IMR-90 (cell line): Measurements from ENCODE around the gene PRKCH. TPM values are rescaled to one million over a fixed set of nuclear protein-coding genes. Genes with fewer than 3 reads are reported as not detected.

Source experiments
- ATAC-seq: fragments of 200-7000 bp; cut with Tn5 transposase; 2 replicates; pipeline ENCODE4 v1.9.1; 2020; ENCODE audit warnings: low read depth, mild to moderate bottlenecking, moderate library complexity
- BruUV-seq: library from RNA; stranded (reverse); fragments of 400-500 nt; replicated peaks from 2 replicates; lab custom pipeline; 2021; lab: Mats Ljungman, UMichigan
- CTCF ChIA-PET: fragments of 300-600 bp; formaldehyde crosslinking; extraction: SDS; loops from one replicate; lab custom pipeline; 2021; ENCODE audit warnings: antibody characterized with exemption; lab: Yijun Ruan, JAX
- POLR2A ChIA-PET: fragments of 300-600 bp; sonication (Branson Sonifier 250); formaldehyde crosslinking; loops from one replicate; lab custom pipeline; 2022; ENCODE audit warnings: antibody characterized with exemption; ENCODE audit not compliant: unreplicated experiment; lab: Charles Lee
- DNase-seq: peaks from one replicate; pipeline ENCODE4 v3.0.0; 2013
- H2AFZ ChIP-seq: replicated peaks from 2 replicates; pipeline ENCODE3; 2013; ENCODE audit warnings: low read length, mild to moderate bottlenecking; ENCODE audit not compliant: poor library complexity
- H2AK5ac ChIP-seq: 2 replicates; pipeline ENCODE4 v1.6.1; 2013; ENCODE audit warnings: low read depth, low read length, inconsistent platforms
- H2AK9ac ChIP-seq: replicated peaks from 2 replicates; pipeline ENCODE3; 2013; ENCODE audit warnings: mild to moderate bottlenecking, low read depth, low read length, moderate library complexity; ENCODE audit not compliant: poor library complexity
- H2BK120ac ChIP-seq: 2 replicates; pipeline ENCODE4 v1.6.1; 2013; ENCODE audit warnings: low read depth, low read length, inconsistent platforms
- H2BK15ac ChIP-seq: 3 replicates; pipeline ENCODE4 v1.6.1; 2013; ENCODE audit warnings: low read depth, low read length, inconsistent platforms
- H2BK20ac ChIP-seq: 2 replicates; pipeline ENCODE4 v1.6.1; 2013; ENCODE audit warnings: low read depth, mild to moderate bottlenecking, inconsistent platforms, low read length, moderate library complexity
- H2BK5ac ChIP-seq: 2 replicates; pipeline ENCODE4 v1.6.1; 2013; ENCODE audit warnings: mild to moderate bottlenecking, low read depth, low read length, inconsistent platforms; ENCODE audit not compliant: poor library complexity, severe bottlenecking
- H3K14ac ChIP-seq: replicated peaks from 2 replicates; pipeline ENCODE4 v1.6.1; 2013; ENCODE audit warnings: low read depth, low read length, inconsistent platforms
- H3K18ac ChIP-seq: 2 replicates; pipeline ENCODE4 v1.6.1; 2013; ENCODE audit warnings: low read depth, low read length, control low read depth
- H3K23ac ChIP-seq: 2 replicates; pipeline ENCODE4 v1.6.1; 2013; ENCODE audit warnings: low read depth, low read length, inconsistent platforms
- H3K27ac ChIP-seq: 2 replicates; pipeline ENCODE4 v1.5.1; 2013; ENCODE audit warnings: mild to moderate bottlenecking, control low read depth, low read length; ENCODE audit not compliant: insufficient read depth
- H3K27me3 ChIP-seq: 2 replicates; pipeline ENCODE4 v1.6.1; 2013; ENCODE audit warnings: low read length; ENCODE audit not compliant: control insufficient read depth, insufficient read depth
- H3K36me3 ChIP-seq: 2 replicates; pipeline ENCODE4 v1.6.1; 2013; ENCODE audit warnings: low read length, mixed read lengths; ENCODE audit not compliant: control insufficient read depth, insufficient read depth
- H3K4ac ChIP-seq: 2 replicates; pipeline ENCODE4 v1.6.1; 2013; ENCODE audit warnings: low read depth, low read length, inconsistent platforms
- H3K4me1 ChIP-seq: 2 replicates; pipeline ENCODE4 v1.6.1; 2013; ENCODE audit warnings: low read length, mixed read lengths; ENCODE audit not compliant: control insufficient read depth, insufficient read depth
- H3K4me2 ChIP-seq: 2 replicates; pipeline ENCODE4 v1.6.1; 2013; ENCODE audit warnings: low read depth, mild to moderate bottlenecking, control low read depth, low read length, moderate library complexity
- H3K4me3 ChIP-seq: 2 replicates; pipeline ENCODE4 v1.5.1; 2013; ENCODE audit warnings: low read depth, mild to moderate bottlenecking, control low read depth, low read length, moderate library complexity; ENCODE audit not compliant: insufficient read depth
- H3K56ac ChIP-seq: 2 replicates; pipeline ENCODE4 v1.6.1; 2013; ENCODE audit warnings: low read length, inconsistent platforms; ENCODE audit not compliant: insufficient read depth; ENCODE audit errors: extremely low read depth
- H3K79me1 ChIP-seq, 2 experiments: 2 replicates each; pipeline ENCODE4 v1.6.1; 2013; ENCODE audit warnings: low read length in 2 of 2, inconsistent platforms in 1 of 2, low read depth in 1 of 2
- H3K9ac ChIP-seq: 2 replicates; pipeline ENCODE4 v1.6.1; 2013; ENCODE audit warnings: low read depth, low read length, control low read depth
- H3K9me1 ChIP-seq: 2 replicates; pipeline ENCODE4 v1.6.1; 2013; ENCODE audit warnings: low read length, inconsistent platforms; ENCODE audit not compliant: insufficient read depth
- H3K9me3 ChIP-seq: 2 replicates; pipeline ENCODE4 v1.6.1; 2013; ENCODE audit warnings: low read length; ENCODE audit not compliant: control insufficient read depth, insufficient read depth
- H4K20me1 ChIP-seq: 2 replicates; pipeline ENCODE4 v1.6.1; 2013; ENCODE audit warnings: low read length, inconsistent platforms; ENCODE audit not compliant: insufficient read depth
- H4K5ac ChIP-seq: 2 replicates; pipeline ENCODE4 v1.6.1; 2013; ENCODE audit warnings: mild to moderate bottlenecking, low read depth, low read length, control low read depth
- H4K8ac ChIP-seq, 2 experiments: 2 replicates each; pipeline ENCODE4 v1.6.1; 2013; ENCODE audit warnings: low read depth in 2 of 2, low read length in 2 of 2, control low read depth in 1 of 2, inconsistent platforms in 1 of 2
- H4K91ac ChIP-seq: 2 replicates; pipeline ENCODE4 v1.6.1; 2013; ENCODE audit warnings: low read depth, low read length, inconsistent platforms; ENCODE audit not compliant: insufficient read depth
- BHLHE40 ChIP-seq: fragments of 150-350 bp; IDR thresholded peaks from 2 replicates; pipeline ENCODE4 v1.6.1; 2016; ENCODE audit warnings: mild to moderate bottlenecking, low read depth, low read length
- CEBPB ChIP-seq: IDR thresholded peaks from 2 replicates; pipeline ENCODE4 v1.6.1; 2012; ENCODE audit warnings: low read depth, low read length, improper control_type of control experiment
- MAZ ChIP-seq: IDR thresholded peaks from 2 replicates; pipeline ENCODE4 v1.6.1; 2012; ENCODE audit warnings: low read depth, mild to moderate bottlenecking, low read length, improper control_type of control experiment, moderate library complexity, borderline replicate concordance
- NFE2L2 ChIP-seq: fragments of 150-350 bp; IDR thresholded peaks from 2 replicates; pipeline ENCODE4 v1.6.1; 2016; ENCODE audit warnings: low read depth, mild to moderate bottlenecking, low read length
- POLR2A ChIP-seq: IDR thresholded peaks from 2 replicates; pipeline ENCODE4 v1.6.1; 2012; ENCODE audit warnings: mild to moderate bottlenecking, low read depth, low read length
- RAD21 ChIP-seq: IDR thresholded peaks from 2 replicates; pipeline ENCODE4 v1.6.1; 2012; ENCODE audit warnings: low read length, improper control_type of control experiment
- RFX5 ChIP-seq: IDR thresholded peaks from 2 replicates; pipeline ENCODE4 v1.8.0; 2012; ENCODE audit warnings: low read depth, mild to moderate bottlenecking, low read length, moderate library complexity
- dilution Hi-C: fragments of 300-500 bp; cut with HindIII; formaldehyde crosslinking; loops from one replicate; pipeline ENCODE4 v1.14.3; 2018; ENCODE audit warnings: low sequenced_read_pairs; ENCODE audit not compliant: unreplicated experiment
- in situ Hi-C: fragments of 300-500 bp; cut with MboI; formaldehyde crosslinking; loops from 3 replicates; pipeline ENCODE4 v1.14.3; 2019; ENCODE audit warnings: low sequenced_read_pairs, inconsistent platforms, mixed read lengths
- intact Hi-C: fragments of 100-400 bp; cut with micrococcal nuclease; formaldehyde crosslinking; loops from 2 replicates; pipeline ENCODE4 v1.10.0; 2022
- polyA plus RNA-seq, 3 experiments: library from polyadenylated mRNA; depleted of rRNA; stranded (reverse); fragments of >200 nt; gene quantifications; 2 replicates each; pipeline ENCODE4 v1.2.3, GENCODE V29; 2012; ENCODE audit warnings: low replicate concordance in 1 of 3
- total RNA-seq: library from RNA; depleted of rRNA; stranded (reverse); fragments of >200 nt; gene quantifications from 2 replicates; pipeline ENCODE4 v1.2.3, GENCODE V29; 2012
- TF ChIP-seq, protein P1 (sequence below): fragments of 150-350 bp; IDR thresholded peaks from 2 replicates; pipeline ENCODE4 v1.6.1; 2017; ENCODE audit warnings: mild to moderate bottlenecking, antibody characterized with exemption, low read length, low read depth
- TF ChIP-seq, protein P2 (sequence below): conservative IDR thresholded peaks from 2 replicates; pipeline ENCODE4 v1.5.1; 2012; ENCODE audit warnings: mild to moderate bottlenecking, low read depth, low read length, improper control_type of control experiment
- TF ChIP-seq, protein P3 (sequence below): fragments of 150-350 bp; IDR thresholded peaks from 2 replicates; pipeline ENCODE4 v1.6.1; 2016; ENCODE audit warnings: low read depth, mild to moderate bottlenecking, low read length, moderate library complexity, borderline replicate concordance

PRKCH gene
- total and polyA plus RNA-seq, 2 of the 4 experiments (the other 2 are of a cell fraction) = 1.6 to 2.3 TPM

DNA sequence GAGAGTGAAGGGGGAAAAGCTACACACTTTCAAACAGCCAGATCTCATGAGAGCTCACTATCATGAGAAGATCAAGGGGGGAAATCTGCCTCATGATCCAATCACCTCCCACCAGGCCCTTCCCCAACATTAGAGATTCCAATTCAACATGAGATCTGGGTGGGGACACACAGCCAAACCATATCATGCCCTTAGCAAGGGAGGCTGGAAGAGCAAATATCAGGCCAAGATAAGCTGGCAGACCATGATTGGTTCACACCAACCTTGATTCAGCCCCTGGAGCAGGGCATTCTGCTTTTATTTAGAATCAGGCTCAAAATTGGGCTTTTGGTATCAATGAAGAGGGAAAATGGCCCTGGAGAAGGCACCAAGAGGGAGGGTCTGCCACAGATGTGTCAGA is 137.4 kb downstream of the PRKCH start:
- Histone ChIP-seq H4K20me1 (no peaks in the 10 kb centered on the region), H3K9ac (no peak overlapping the region), H3K18ac (no peak overlapping the region), H3K4ac (no peak overlapping the region), H3K79me1 (peaks cover 0 to 13% of the 10 kb centered on the region in 2 experiments; a peak in 2 of 4 replicates), H2BK120ac (no peak overlapping the region), H3K9me1 (peaks cover 6% of the 10 kb centered on the region; the same call in 1 of the 2 replicates), H3K27me3 (peaks cover 5% of the 10 kb centered on the region), H3K56ac (no peak overlapping the region), H3K4me3 (no peak overlapping the region), H2BK5ac (no peak overlapping the region), H3K4me2 (no peak overlapping the region), H3K14ac (no peak overlapping the region), H3K23ac (no peak overlapping the region), H3K9me3 (no peaks in the 10 kb centered on the region), H3K4me1 (peaks cover 13% of the 10 kb centered on the region), H4K5ac (no peak overlapping the region), H4K91ac (no peak overlapping the region), H2BK15ac (no peak overlapping the region), H2AK5ac (no peak overlapping the region), H4K8ac (no peak overlapping the region), H3K36me3 (no peaks in the 10 kb centered on the region), H3K27ac (no peak overlapping the region), H2BK20ac (no peak overlapping the region), H2AK9ac (no peak overlapping the region), H2AFZ (no peak overlapping the region)
- intact Hi-C loops (no loop called here), dilution Hi-C loops (loop anchor here (25.0 kb wide), 1 partner anchor 254 kb away; no protein-coding TSS in a partner anchor), in situ Hi-C loops (loop anchor here (5.0 kb wide), 2 partner anchors 379 to 669 kb away; no protein-coding TSS in a partner anchor)
- no TSS peak for BruUV-seq
- no peak for ATAC-seq
- TF ChIP-seq POLR2A = no peak
- TF ChIP-seq BHLHE40 = no peak
- TF ChIP-seq MAZ = no peak
- TF ChIP-seq, protein P1, sequence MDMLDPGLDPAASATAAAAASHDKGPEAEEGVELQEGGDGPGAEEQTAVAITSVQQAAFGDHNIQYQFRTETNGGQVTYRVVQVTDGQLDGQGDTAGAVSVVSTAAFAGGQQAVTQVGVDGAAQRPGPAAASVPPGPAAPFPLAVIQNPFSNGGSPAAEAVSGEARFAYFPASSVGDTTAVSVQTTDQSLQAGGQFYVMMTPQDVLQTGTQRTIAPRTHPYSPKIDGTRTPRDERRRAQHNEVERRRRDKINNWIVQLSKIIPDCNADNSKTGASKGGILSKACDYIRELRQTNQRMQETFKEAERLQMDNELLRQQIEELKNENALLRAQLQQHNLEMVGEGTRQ = no peak
- TF ChIP-seq NFE2L2 = no peak
- TF ChIP-seq RAD21 = no peak
- no peak for TF ChIP-seq CEBPB
- TF ChIP-seq RFX5 = no peak
- TF ChIP-seq, protein P2, sequence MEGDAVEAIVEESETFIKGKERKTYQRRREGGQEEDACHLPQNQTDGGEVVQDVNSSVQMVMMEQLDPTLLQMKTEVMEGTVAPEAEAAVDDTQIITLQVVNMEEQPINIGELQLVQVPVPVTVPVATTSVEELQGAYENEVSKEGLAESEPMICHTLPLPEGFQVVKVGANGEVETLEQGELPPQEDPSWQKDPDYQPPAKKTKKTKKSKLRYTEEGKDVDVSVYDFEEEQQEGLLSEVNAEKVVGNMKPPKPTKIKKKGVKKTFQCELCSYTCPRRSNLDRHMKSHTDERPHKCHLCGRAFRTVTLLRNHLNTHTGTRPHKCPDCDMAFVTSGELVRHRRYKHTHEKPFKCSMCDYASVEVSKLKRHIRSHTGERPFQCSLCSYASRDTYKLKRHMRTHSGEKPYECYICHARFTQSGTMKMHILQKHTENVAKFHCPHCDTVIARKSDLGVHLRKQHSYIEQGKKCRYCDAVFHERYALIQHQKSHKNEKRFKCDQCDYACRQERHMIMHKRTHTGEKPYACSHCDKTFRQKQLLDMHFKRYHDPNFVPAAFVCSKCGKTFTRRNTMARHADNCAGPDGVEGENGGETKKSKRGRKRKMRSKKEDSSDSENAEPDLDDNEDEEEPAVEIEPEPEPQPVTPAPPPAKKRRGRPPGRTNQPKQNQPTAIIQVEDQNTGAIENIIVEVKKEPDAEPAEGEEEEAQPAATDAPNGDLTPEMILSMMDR = no peak
- TF ChIP-seq, protein P3, sequence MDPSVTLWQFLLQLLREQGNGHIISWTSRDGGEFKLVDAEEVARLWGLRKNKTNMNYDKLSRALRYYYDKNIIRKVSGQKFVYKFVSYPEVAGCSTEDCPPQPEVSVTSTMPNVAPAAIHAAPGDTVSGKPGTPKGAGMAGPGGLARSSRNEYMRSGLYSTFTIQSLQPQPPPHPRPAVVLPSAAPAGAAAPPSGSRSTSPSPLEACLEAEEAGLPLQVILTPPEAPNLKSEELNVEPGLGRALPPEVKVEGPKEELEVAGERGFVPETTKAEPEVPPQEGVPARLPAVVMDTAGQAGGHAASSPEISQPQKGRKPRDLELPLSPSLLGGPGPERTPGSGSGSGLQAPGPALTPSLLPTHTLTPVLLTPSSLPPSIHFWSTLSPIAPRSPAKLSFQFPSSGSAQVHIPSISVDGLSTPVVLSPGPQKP = no peak
- ChIA-PET POLR2A (no interaction called here), CTCF (interaction anchor here (2.9 kb wide), 1 partner anchor 378 kb away, joined by 16 read pairs; no protein-coding TSS in a partner anchor)
- no peak for DNase-seq
